DOHH2 (cell line): ENCODE data around the gene TMEM115.

Experiments
- H3F3A ChIP-seq: fragments of 200-600 bp; sonication (generic), shearing (Covaris generic); 2 replicates; pipeline ENCODE4 v1.6.0; 2016; ENCODE audit warnings: antibody characterized with exemption, mild to moderate bottlenecking; ENCODE audit not compliant: control insufficient read depth, insufficient read depth
- H3K27ac ChIP-seq: fragments of 200-600 bp; sonication (generic); 2 replicates; pipeline ENCODE4 v1.5.1; 2014; ENCODE audit warnings: low read depth, mild to moderate bottlenecking, low read length, moderate library complexity
- H3K27me3 ChIP-seq: fragments of 200-600 bp; sonication (generic); 2 replicates; pipeline ENCODE4 v1.6.1; 2014; ENCODE audit warnings: mild to moderate bottlenecking, low read length, mixed read lengths; ENCODE audit not compliant: control insufficient read depth
- H3K36me3 ChIP-seq: fragments of 200-600 bp; sonication (generic); 2 replicates; pipeline ENCODE4 v1.6.1; 2014; ENCODE audit warnings: mild to moderate bottlenecking, low read length, moderate library complexity, mixed read lengths; ENCODE audit not compliant: control insufficient read depth
- H3K4me1 ChIP-seq: fragments of 200-600 bp; sonication (generic); 2 replicates; pipeline ENCODE4 v1.6.1; 2014; ENCODE audit warnings: mild to moderate bottlenecking, low read length, mixed read lengths; ENCODE audit not compliant: control insufficient read depth
- H3K4me2 ChIP-seq: fragments of 200-600 bp; sonication (generic); 2 replicates; pipeline ENCODE4 v1.6.0; 2014; ENCODE audit warnings: mild to moderate bottlenecking, low read length, moderate library complexity
- H3K4me3 ChIP-seq: fragments of 200-600 bp; sonication (generic); 2 replicates; pipeline ENCODE4 v1.5.1; 2014; ENCODE audit warnings: mild to moderate bottlenecking, low read length, mixed read lengths
- H3K79me2 ChIP-seq: fragments of 200-600 bp; sonication (generic); 2 replicates; pipeline ENCODE4 v1.6.1; 2014; ENCODE audit warnings: mild to moderate bottlenecking, low read length, mixed read lengths; ENCODE audit not compliant: control insufficient read depth
- H3K9me2 ChIP-seq: fragments of 200-600 bp; sonication (generic); replicated peaks from 2 replicates; pipeline ENCODE4 v1.6.1; 2014; ENCODE audit warnings: mild to moderate bottlenecking, low read length, mixed read lengths; ENCODE audit not compliant: control insufficient read depth
- H3K9me3 ChIP-seq: fragments of 200-600 bp; sonication (generic); 2 replicates; pipeline ENCODE4 v1.6.1; 2014; ENCODE audit warnings: antibody characterized with exemption, low read length, mixed read lengths; ENCODE audit not compliant: control insufficient read depth, insufficient read depth
- H4K20me1 ChIP-seq: fragments of 200-600 bp; sonication (generic); 2 replicates; pipeline ENCODE4 v1.6.0; 2014; ENCODE audit warnings: low read depth, mild to moderate bottlenecking, antibody characterized with exemption, low read length, moderate library complexity; ENCODE audit not compliant: control insufficient read depth, insufficient read depth
- EZH2phosphoT487 ChIP-seq: fragments of 200-600 bp; sonication (generic); IDR thresholded peaks from 2 replicates; pipeline ENCODE4 v1.6.1; 2017; ENCODE audit warnings: borderline replicate concordance, mild to moderate bottlenecking, antibody characterized with exemption, low read length, moderate library complexity, mixed read lengths
- TF ChIP-seq, protein P1 (sequence below): fragments of 200-600 bp; sonication (generic); IDR thresholded peaks from one replicate; pipeline ENCODE4 v1.5.1; 2014; ENCODE audit warnings: antibody characterized with exemption, mild to moderate bottlenecking, low read depth, low read length; ENCODE audit not compliant: poor library complexity, severe bottlenecking

The TMEM115 gene

GRCh38 chr3:50322115-50322385 is 37.3 kb downstream of the TMEM115 start:
- Histone ChIP-seq H3K79me2 (peaks cover 14% of the 10 kb centered on the region), H3K4me2 (peak overlapping the region; percentile 56), H3K9me2 (no peaks in the 10 kb centered on the region), H3K27ac (no peak overlapping the region), H3K9me3 (no peaks in the 10 kb centered on the region), H3F3A (no peaks in the 10 kb centered on the region; the same call in 1 of the 2 replicates), H3K36me3 (peaks cover 38% of the 10 kb centered on the region), H3K27me3 (no peaks in the 10 kb centered on the region), H4K20me1 (no peaks in the 10 kb centered on the region), H3K4me3 (peak overlapping the region; percentile 97), H3K4me1 (peaks cover 29% of the 10 kb centered on the region)
- TF ChIP-seq EZH2phosphoT487 = no peak
- TF ChIP-seq, protein P1, sequence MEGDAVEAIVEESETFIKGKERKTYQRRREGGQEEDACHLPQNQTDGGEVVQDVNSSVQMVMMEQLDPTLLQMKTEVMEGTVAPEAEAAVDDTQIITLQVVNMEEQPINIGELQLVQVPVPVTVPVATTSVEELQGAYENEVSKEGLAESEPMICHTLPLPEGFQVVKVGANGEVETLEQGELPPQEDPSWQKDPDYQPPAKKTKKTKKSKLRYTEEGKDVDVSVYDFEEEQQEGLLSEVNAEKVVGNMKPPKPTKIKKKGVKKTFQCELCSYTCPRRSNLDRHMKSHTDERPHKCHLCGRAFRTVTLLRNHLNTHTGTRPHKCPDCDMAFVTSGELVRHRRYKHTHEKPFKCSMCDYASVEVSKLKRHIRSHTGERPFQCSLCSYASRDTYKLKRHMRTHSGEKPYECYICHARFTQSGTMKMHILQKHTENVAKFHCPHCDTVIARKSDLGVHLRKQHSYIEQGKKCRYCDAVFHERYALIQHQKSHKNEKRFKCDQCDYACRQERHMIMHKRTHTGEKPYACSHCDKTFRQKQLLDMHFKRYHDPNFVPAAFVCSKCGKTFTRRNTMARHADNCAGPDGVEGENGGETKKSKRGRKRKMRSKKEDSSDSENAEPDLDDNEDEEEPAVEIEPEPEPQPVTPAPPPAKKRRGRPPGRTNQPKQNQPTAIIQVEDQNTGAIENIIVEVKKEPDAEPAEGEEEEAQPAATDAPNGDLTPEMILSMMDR = no peak

GRCh38 chr3:50321336-50322114 is 37.8 kb downstream of the TMEM115 start:
- Histone ChIP-seq H3K27ac (peak overlapping the region; percentile 73), H3K27me3 (no peaks in the 10 kb centered on the region), H3K36me3 (peaks cover 33% of the 10 kb centered on the region), H3K4me1 (peaks cover 28% of the 10 kb centered on the region), H3F3A (no peaks in the 10 kb centered on the region; the same call in 1 of the 2 replicates), H4K20me1 (no peaks in the 10 kb centered on the region), H3K9me3 (no peaks in the 10 kb centered on the region), H3K79me2 (peaks cover 9% of the 10 kb centered on the region), H3K4me2 (peak overlapping the region; percentile 56), H3K4me3 (peak overlapping the region; percentile 97), H3K9me2 (no peaks in the 10 kb centered on the region)
- TF ChIP-seq, protein P1 = peak; percentile 78
- no peak for TF ChIP-seq EZH2phosphoT487

DNA sequence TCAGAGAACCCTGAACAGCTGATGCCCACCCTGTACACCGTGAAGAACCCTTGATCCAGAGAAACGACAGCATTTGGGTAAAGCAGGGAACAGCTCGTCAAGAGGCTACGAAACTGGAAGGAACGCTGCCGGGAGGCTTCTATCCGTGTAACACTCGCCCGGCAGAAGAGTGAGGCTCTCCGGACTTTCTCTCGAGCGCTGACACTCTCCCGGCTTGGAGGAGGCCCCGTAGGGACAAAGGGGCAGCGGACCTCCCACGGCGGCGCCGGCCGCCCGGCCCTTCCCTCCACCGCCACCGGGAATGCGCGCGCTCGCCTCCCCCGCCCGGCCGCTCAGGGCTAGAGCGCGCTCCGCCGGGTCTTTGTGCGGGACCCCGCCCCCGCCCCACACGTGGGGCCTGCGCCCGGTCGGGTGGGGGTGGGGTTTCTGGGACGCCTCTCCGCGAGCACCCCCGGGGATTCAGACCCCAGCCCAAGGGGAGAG is 38.4 kb downstream of the TMEM115 start:
- Histone ChIP-seq H3K27me3 (no peaks in the 10 kb centered on the region), H3K79me2 (peaks cover 4% of the 10 kb centered on the region), H3K9me2 (no peaks in the 10 kb centered on the region), H3K4me1 (peaks cover 24% of the 10 kb centered on the region), H3K9me3 (no peaks in the 10 kb centered on the region), H3K4me3 (peak overlapping the region; percentile 97), H4K20me1 (no peaks in the 10 kb centered on the region), H3K36me3 (peaks cover 28% of the 10 kb centered on the region), H3K27ac (peak overlapping the region; percentile 73), H3F3A (no peaks in the 10 kb centered on the region; the same call in 1 of the 2 replicates), H3K4me2 (peak overlapping the region; percentile 56)
- TF ChIP-seq, protein P1 = no peak
- no peak for TF ChIP-seq EZH2phosphoT487
